ACC112 (cell line): ENCODE results near the gene ALDH8A1.
"Not testable (repeated sequence)": the region's sequence is repeated elsewhere in the genome, so short reads cannot be mapped to it uniquely, and the experiment has no call there.

ENCODE experiments used
- H2AFZ ChIP-seq: fragments of 200-600 bp; sonication (generic); one replicate; pipeline ENCODE4 v1.6.0; 2017; ENCODE audit warnings: antibody characterized with exemption, low read length; ENCODE audit not compliant: unreplicated experiment
- H3K27ac ChIP-seq: fragments of 200-600 bp; sonication (generic); 2 replicates; pipeline ENCODE4 v1.5.1; 2014; ENCODE audit warnings: low read depth, mild to moderate bottlenecking, antibody characterized with exemption, low read length, moderate library complexity
- H3K27me3 ChIP-seq: fragments of 200-600 bp; sonication (generic); 2 replicates; pipeline ENCODE4 v1.6.1; 2014; ENCODE audit warnings: mild to moderate bottlenecking, antibody characterized with exemption, low read length, moderate library complexity, mixed read lengths; ENCODE audit not compliant: insufficient read depth
- H3K36me3 ChIP-seq: fragments of 200-600 bp; sonication (generic); 2 replicates; pipeline ENCODE4 v1.6.1; 2016; ENCODE audit warnings: mild to moderate bottlenecking, antibody characterized with exemption, low read length, moderate library complexity, mixed read lengths; ENCODE audit not compliant: insufficient read depth
- H3K4me1 ChIP-seq: fragments of 200-600 bp; sonication (generic); one replicate; pipeline ENCODE4 v1.6.1; 2016; ENCODE audit warnings: low read length, mixed read lengths; ENCODE audit not compliant: insufficient read depth, unreplicated experiment, control insufficient read depth
- H3K4me3 ChIP-seq: fragments of 200-600 bp; sonication (generic); 2 replicates; pipeline ENCODE4 v1.5.1; 2014; ENCODE audit warnings: mild to moderate bottlenecking, low read depth, low read length
- H3K79me2 ChIP-seq: fragments of 200-600 bp; sonication (generic); one replicate; pipeline ENCODE4 v1.6.0; 2016; ENCODE audit warnings: low read length; ENCODE audit not compliant: control insufficient read depth, unreplicated experiment, insufficient read depth

ALDH8A1 gene

DNA sequence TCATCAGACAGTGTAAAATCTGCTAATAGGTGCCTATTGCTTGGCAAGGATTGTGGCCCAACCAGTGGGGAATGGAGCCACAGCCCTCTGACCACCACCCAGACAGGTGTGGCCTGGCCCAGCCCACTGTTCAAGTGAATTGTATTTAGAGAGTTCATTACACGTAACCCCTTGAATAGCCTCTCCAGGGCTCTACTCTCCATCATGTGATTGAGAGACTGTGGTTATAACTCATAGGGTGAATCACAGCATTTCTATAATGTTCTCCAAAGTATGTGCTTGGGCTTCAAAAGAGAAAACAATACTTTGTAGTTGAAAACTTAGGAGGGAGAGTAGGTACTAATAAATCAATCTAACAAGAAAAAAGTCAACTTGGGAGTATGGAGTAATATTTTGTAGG, 38.4 kb downstream of the ALDH8A1 start:
- H3K4me1 ChIP-seq: peaks cover 45% of the 10 kb centered on the region
- no peaks in the 10 kb centered on the region for H3K36me3 ChIP-seq
- no peaks in the 10 kb centered on the region for H3K27me3 ChIP-seq
- no peak overlapping the region for H3K4me3 ChIP-seq
- peak overlapping the region; percentile 52 for H3K27ac ChIP-seq
- no peaks in the 10 kb centered on the region for H3K79me2 ChIP-seq
- H2AFZ ChIP-seq: peak overlapping the region; percentile 35

DNA sequence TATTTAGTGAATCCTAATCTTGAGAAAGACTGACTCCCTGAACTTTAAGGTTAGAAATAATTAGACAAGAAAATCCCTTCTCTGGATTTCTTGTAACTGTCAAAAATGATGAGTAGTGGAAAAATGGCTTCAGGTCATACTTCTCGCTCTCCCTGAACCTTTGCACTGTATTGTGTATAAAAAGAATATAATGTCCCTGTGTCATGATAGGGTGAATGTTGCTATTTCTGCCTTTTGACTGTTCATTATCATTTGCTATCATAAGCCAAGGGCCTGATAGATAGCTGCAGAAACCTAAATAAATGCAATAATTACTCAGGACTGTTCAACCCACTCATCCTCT, 39.3 kb downstream of the ALDH8A1 start:
- H3K27me3 ChIP-seq: no peaks in the 10 kb centered on the region
- no peak overlapping the region for H3K4me3 ChIP-seq
- peak overlapping the region; percentile 96 for H3K27ac ChIP-seq
- H3K4me1 ChIP-seq: peaks cover 45% of the 10 kb centered on the region
- H3K79me2 ChIP-seq: no peaks in the 10 kb centered on the region
- H3K36me3 ChIP-seq: no peaks in the 10 kb centered on the region
- peak overlapping the region; percentile 7 for H2AFZ ChIP-seq

DNA sequence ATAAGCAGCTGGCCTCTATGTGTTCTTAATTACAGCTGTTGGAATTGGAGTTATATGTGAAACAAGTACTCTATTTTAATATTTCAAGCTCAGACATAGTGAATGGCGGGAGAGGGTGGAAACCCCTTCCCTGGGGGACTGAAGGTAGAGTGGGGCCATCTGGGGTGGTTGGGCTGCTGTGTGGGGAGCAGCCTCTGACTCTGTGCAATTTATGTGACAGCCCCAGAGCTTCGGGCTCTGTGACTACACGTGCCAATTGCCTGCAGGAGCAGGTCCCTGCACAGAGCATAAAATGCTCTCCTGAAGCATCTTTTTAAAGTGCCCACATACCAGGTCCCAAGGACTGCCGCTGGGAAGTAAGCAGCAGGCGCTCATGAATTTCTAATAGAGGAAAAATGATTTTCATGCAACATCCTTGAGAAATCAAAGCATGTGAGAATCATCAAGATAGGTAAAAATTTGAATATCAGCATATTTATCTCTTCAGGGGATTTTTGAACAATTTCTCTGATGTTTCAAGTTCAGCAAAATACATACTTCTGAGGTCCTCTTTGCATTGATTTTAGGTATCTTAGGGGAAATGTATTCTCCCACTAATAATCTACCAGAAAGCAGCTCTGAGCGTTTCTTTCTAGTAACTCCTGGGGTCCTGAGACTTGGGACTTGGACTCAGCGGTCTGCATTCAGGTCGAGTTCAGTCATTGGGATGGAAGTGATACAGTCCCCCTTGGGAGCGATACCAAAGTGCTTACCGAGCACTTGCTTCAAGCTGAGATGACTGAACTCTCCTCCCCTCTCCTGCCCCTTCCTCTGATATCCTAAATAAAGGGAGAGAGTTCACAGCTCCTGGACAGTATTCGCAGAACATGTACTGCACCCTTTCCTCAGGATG, 40.0 kb downstream of the ALDH8A1 start:
- H3K27ac ChIP-seq: peak overlapping the region; percentile 96
- H3K79me2 ChIP-seq: no peaks in the 10 kb centered on the region
- H3K36me3 ChIP-seq: no peaks in the 10 kb centered on the region
- peak overlapping the region; percentile 85 for H2AFZ ChIP-seq
- H3K4me3 ChIP-seq: peak overlapping the region; percentile 67
- peaks cover 45% of the 10 kb centered on the region for H3K4me1 ChIP-seq
- H3K27me3 ChIP-seq: no peaks in the 10 kb centered on the region

DNA sequence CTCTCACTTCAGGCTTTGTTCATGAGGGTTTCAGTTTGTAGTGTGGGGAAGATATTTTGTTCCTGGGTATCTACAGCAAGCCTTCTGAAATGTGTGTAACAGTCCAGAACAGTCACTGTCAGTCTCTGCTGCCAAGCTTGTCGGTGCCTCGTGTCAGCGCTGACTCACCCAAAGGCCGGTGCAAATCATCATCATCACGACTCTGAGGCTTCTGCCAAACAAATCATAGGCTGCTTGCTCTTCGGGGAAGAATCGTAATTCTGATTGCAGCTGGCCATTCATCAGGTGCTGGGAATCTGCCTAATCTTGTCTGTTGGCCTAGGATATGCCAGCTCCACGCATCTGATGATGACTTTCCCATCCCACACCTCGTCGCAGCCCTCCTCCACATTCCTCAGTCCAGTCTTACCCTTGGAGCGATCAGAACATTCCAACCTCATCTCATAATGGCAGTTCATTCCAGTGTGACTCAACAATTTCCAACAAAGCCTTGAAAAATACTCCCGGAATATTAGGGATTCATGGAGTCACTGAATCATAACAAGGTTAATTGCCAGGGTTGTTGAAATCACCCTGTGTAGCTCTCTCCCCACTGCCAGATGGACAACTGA, 40.9 kb downstream of the ALDH8A1 start:
- H3K79me2 ChIP-seq: no peaks in the 10 kb centered on the region
- no peaks in the 10 kb centered on the region for H3K36me3 ChIP-seq
- peak overlapping the region; percentile 67 for H3K4me3 ChIP-seq
- H3K4me1 ChIP-seq: peaks cover 45% of the 10 kb centered on the region
- H2AFZ ChIP-seq: peak overlapping the region; percentile 85
- H3K27ac ChIP-seq: peak overlapping the region; percentile 96
- no peaks in the 10 kb centered on the region for H3K27me3 ChIP-seq

DNA sequence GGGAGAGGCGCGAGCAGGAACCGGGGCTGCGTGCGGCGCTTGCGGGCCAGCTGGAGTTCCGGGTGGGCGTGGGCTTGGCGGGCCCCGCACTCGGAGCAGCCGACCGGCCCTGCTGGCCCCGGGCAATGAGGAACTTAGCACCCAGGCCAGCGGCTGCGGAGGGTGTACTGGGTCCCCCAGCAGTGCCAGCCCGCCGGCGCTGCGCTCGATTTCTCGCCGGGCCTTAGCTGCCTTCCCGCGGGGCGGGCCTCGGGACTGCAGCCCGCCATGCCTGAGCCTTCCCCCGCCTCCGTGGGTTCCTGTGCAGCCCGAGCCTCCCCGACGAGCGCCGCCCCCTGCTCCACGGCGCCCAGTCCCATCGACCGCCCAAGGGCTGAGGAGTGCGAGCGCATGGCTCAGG, 45.2 kb downstream of the ALDH8A1 start:
- peaks cover 16% of the 10 kb centered on the region for H3K4me1 ChIP-seq
- H3K4me3 ChIP-seq, H3K79me2 ChIP-seq, H3K27me3 ChIP-seq, H3K27ac ChIP-seq, H3K36me3 ChIP-seq, H2AFZ ChIP-seq: not testable (repeated sequence)

DNA sequence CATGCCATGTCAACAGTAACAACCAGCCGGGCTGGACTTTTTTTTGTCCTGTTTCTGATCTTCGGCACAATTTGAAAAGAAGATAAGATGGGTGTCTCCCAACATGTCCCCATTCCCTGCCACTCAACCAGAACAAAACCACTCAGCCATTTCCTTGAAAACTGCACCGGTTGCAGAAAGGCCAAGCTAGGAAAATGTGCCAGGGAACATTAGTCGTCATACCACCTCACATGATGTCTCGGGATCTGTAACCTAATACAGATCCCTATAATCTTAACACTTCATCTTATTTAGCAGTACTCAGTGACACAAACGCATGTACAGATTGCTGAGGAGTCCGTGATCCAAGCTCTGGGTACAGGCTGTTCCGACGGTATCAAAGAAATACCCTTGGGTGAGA, 46.5 kb downstream of the ALDH8A1 start:
- Histone ChIP-seq H2AFZ (no peak overlapping the region), H3K27ac (no peak overlapping the region), H3K4me1 (peaks cover 5% of the 10 kb centered on the region), H3K4me3 (no peak overlapping the region), H3K27me3 (no peaks in the 10 kb centered on the region), H3K79me2 (no peaks in the 10 kb centered on the region), H3K36me3 (no peaks in the 10 kb centered on the region)

DNA sequence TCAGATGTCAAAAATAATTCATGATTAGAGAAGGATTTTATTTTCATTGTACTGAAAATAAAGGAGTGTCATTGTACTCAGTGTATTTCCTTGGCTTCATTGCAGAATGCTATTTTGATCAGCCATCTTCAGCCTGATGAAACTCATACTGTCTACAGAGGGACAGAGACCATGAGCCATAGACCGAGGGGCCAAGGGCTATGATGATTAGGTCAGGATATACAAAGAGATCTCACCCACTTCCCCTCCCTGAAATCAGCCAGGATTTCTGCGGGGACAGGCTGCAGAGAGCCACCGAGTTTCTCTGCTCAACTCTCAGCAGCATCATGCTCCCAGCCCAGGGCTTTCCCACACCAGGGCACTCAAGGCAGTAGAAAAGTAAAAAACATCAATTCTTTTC, 47.0 kb downstream of the ALDH8A1 start:
- H3K36me3 ChIP-seq: no peaks in the 10 kb centered on the region
- H2AFZ ChIP-seq: no peak overlapping the region
- H3K4me1 ChIP-seq: no peaks in the 10 kb centered on the region
- H3K4me3 ChIP-seq: no peak overlapping the region
- H3K27me3 ChIP-seq: no peaks in the 10 kb centered on the region
- H3K27ac ChIP-seq: no peak overlapping the region
- no peaks in the 10 kb centered on the region for H3K79me2 ChIP-seq

DNA sequence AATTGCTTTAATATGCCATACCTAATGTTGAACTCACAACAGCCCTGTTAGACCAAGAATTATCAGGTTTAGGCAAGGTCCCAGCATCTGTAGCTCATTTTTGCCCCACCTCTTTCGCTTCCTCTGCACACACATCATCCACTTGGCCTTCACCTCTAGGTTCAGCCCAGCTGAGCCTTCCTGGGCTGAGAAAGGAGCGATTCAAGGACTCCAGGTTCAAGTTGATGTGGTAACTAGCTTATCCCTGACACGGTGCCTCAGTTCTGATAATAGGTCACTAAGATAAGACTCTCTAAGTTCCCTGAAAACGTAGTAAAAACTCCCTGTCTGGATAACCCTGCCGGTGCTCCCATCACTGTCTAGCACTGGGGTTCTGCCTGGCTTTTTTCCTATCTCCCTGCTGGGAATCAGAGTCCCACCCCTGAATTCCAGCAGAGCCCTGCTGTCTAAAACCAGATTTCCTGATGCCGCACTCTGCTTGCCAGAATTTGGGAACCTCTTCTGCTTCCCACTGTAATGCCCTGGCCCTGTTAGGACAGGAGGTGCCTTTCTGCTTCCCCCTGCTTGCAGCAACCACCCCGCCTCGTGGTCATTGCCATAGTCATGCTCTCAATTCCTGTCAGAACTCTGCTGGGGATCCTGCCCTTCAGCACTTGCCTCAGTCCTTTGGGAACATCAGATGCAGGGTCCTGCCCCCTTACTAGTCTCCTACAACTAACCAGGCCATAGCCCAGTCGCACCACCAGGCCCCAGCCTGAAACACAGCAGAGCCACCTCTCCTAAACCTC, 47.6 kb downstream of the ALDH8A1 start:
- H3K36me3 ChIP-seq: no peaks in the 10 kb centered on the region
- H3K4me1 ChIP-seq: no peaks in the 10 kb centered on the region
- no peaks in the 10 kb centered on the region for H3K27me3 ChIP-seq
- H3K27ac ChIP-seq: no peak overlapping the region
- no peak overlapping the region for H2AFZ ChIP-seq
- no peaks in the 10 kb centered on the region for H3K79me2 ChIP-seq
- H3K4me3 ChIP-seq: no peak overlapping the region

DNA sequence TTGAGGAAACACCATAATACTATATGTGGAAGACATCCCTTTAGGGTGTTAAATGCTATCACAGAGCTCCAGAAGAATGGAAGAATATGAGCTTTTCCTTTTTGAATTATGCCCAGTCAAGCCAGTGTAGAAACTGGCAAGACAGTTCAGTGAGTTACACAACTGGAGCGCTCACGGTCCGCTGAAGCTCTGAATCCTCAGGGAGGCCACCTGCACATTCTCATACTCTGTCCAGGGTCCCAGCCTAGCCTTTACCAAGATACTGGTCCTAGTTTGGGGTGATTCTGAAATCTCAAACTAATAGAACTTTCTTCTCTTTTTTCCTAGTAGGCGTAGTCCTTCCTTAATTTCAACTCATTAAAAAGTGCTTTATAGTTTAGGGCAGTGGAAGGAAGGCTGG, 51.3 kb downstream of the ALDH8A1 start:
- no peaks in the 10 kb centered on the region for H3K4me1 ChIP-seq
- peaks cover 11% of the 10 kb centered on the region; the same call in 1 of the 2 replicates for H3K27me3 ChIP-seq
- H3K4me3 ChIP-seq: no peak overlapping the region
- H3K27ac ChIP-seq: no peak overlapping the region
- H3K36me3 ChIP-seq: no peaks in the 10 kb centered on the region
- H3K79me2 ChIP-seq: no peaks in the 10 kb centered on the region
- H2AFZ ChIP-seq: no peak overlapping the region

DNA sequence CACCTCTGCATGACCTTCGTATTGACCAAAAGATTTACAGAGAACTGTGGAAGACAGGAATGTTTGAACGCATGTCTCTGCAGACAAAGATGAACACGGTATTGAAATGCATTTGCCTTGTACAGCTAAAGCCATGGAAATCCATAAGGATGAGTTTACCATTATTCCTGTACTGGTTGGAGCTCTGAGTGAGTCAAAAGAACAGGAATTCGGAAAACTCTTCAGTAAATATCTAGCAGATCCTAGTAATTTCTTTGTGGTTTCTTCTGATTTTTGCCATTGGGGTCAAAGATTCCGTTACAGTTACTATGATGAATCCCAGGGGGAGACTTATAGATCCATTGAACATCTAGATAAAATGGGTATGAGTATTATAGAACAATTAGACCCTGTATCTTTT, 51.7 kb downstream of the ALDH8A1 start:
- not testable (repeated sequence) for H3K79me2 ChIP-seq, H3K36me3 ChIP-seq, H3K4me3 ChIP-seq, H2AFZ ChIP-seq, H3K4me1 ChIP-seq, H3K27ac ChIP-seq
- peaks cover 11% of the 10 kb centered on the region; the same call in 1 of the 2 replicates for H3K27me3 ChIP-seq
